NCI-H82 (cell line): ENCODE data around the gene PNISR.
A peak's percentile ranks its signal among the peaks of the same experiment; 100 is the strongest.
"Not testable (repeated sequence)": the region's sequence is repeated elsewhere in the genome, so short reads cannot be mapped to it uniquely, and the experiment has no call there.

Experiments
- DNase-seq: peaks from one replicate; lab custom pipeline; 2025; lab: John Stamatoyannopoulos, UW

PNISR gene, protein sequence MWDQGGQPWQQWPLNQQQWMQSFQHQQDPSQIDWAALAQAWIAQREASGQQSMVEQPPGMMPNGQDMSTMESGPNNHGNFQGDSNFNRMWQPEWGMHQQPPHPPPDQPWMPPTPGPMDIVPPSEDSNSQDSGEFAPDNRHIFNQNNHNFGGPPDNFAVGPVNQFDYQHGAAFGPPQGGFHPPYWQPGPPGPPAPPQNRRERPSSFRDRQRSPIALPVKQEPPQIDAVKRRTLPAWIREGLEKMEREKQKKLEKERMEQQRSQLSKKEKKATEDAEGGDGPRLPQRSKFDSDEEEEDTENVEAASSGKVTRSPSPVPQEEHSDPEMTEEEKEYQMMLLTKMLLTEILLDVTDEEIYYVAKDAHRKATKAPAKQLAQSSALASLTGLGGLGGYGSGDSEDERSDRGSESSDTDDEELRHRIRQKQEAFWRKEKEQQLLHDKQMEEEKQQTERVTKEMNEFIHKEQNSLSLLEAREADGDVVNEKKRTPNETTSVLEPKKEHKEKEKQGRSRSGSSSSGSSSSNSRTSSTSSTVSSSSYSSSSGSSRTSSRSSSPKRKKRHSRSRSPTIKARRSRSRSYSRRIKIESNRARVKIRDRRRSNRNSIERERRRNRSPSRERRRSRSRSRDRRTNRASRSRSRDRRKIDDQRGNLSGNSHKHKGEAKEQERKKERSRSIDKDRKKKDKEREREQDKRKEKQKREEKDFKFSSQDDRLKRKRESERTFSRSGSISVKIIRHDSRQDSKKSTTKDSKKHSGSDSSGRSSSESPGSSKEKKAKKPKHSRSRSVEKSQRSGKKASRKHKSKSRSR

GRCh38 chr6:99424761-99425646 is at the start of gene PNISR:
Gene PNISR (minus strand): TSS chr6:99425308. CDS start chr6:99414659, 10,649 bp downstream.
- peak; percentile 98 for DNase-seq

- DNase-seq, result no peak
Measured at GRCh38 chr6:99473730-99474129, 48.6 kb upstream of the PNISR start.

DNA sequence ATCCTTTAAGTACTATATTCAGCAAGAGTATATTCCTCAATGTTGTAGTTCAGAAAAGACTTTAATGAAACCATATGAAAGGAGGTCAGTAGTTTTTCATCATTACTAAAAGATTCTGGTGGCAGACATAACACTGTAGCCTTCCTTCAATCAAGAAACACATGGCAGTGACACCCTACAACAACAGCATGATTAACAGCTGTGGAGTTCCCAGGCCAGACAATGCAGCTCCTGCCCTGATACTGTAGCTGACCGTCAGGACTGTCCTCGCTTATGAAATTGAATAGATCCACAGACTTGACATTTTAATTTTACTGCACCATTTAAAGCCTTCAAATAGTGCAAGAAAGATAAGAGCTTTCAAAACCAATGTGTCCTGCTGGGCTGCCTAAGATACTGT is 46.5 kb upstream of the PNISR start:
- peak; percentile 1 for DNase-seq

DNA sequence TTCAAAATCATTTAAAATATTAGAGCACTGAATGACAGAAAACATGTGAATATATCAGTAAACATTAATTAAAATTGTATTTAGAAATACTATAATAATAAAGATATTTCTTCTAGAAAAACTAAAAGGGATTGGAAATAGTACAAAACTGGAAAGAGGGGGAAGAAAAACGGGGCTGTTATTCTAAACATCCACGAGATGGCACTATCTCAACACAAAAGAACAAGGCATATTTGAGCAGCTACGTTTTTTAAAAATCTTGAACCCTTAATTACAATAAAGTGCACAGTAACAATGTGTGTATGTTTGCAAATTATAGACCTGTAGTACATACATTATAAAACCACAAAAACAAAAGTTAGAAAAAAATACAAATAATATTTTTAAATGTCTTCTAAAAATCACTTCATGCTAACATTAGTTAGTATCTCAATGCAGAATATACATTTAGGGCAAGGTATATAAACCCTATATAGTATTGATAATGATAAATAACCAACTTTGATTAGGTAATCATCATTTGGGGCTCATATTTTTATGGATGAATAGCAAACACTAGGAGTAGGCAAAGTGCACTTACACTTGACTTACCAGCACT is 42.5 kb upstream of the PNISR start:
- DNase-seq, result peak; percentile 37

DNA sequence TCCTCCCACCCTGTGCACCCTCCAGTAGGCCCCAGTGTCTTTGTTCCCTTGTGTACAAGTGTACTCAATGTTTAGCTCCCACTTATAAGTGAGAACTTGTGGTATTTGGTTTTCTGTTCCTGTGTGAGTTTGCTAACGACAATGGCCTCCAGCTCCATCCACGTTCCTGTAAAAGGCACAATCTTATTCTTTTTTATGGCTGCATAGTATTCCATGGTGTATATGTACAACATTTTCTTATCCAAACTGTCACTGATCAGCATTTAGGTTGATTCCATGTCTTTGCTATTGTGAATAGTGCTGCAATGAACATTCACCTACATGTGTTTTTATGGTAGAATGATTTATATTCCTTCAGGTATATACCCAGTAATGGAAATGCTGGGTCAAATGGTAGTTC is 34.0 kb upstream of the PNISR start:
- DNase-seq, result not testable (repeated sequence)

GRCh38 chr6:99458319-99458718 is 33.2 kb upstream of the PNISR start:
- peak; percentile 49 for DNase-seq

GRCh38 chr6:99446076-99446475 is 21.0 kb upstream of the PNISR start:
- no peak for DNase-seq

- DNase-seq, result peak; percentile 20
Measured at GRCh38 chr6:99434702-99435530, 9.8 kb upstream of the PNISR start.

DNA sequence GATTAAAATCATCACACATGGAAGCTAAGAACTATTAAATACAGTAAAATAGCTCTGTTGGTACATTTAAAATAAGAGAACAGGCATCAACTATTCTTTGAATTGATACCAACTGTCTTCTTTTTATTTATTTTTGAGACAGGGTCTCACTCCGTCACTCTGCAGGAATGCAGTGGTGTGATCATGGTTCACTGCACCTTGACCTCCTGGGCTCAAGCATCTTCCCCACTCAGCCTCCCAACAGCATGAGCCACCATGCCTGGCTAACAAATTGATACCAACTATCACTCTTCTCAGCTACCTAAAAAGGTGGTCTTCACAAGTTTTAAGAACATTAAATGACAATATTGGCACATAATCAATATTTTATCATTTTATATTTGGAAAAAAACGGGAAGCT is 7.8 kb upstream of the PNISR start:
- DNase-seq, result no peak

GRCh38 chr6:99431901-99432300 is 6.8 kb upstream of the PNISR start:
- DNase-seq, result no peak

DNA sequence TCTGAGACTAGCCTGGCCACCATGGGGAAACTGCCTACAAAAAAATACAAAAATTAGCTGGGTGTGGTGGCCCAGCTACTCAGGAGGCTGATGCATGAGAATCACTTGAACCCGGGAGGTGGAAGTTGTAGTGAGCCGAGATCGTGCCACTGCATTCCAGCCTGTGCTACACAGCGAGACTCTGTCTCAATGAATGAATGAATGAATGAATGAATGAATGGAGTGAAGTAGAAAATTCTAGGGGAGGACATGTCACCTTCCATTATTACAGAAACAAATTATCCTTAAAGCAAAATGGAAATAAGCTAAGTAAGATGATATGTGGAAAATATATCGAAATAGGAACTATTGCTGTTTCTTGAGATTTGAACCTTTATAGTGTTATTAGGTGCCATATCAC is 2.9 kb upstream of the PNISR start:
- no peak for DNase-seq

DNA sequence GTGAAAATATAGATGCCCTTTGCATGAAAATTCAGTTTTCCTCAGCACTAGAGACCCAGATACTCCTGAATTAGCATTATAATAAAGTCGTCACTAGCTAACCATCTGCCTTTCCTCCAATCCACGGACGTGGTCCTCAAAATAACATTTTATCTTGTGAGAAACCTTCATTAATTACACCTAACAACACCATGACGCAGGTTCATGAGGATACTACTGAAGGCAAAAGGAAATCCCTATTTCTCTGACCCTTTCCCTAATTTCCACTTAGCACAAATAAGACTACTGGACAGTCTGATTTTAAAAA is 1.3 kb upstream of the PNISR start:
- no peak for DNase-seq

- DNase-seq, result peak; percentile 98
Measured at GRCh38 chr6:99425647-99426450, 741 bp upstream of the PNISR start.

- no peak for DNase-seq
Measured at GRCh38 chr6:99424022-99424421, 1.1 kb downstream of the PNISR start.

GRCh38 chr6:99422912-99423311 is 2.2 kb downstream of the PNISR start:
- DNase-seq, result no peak

DNA sequence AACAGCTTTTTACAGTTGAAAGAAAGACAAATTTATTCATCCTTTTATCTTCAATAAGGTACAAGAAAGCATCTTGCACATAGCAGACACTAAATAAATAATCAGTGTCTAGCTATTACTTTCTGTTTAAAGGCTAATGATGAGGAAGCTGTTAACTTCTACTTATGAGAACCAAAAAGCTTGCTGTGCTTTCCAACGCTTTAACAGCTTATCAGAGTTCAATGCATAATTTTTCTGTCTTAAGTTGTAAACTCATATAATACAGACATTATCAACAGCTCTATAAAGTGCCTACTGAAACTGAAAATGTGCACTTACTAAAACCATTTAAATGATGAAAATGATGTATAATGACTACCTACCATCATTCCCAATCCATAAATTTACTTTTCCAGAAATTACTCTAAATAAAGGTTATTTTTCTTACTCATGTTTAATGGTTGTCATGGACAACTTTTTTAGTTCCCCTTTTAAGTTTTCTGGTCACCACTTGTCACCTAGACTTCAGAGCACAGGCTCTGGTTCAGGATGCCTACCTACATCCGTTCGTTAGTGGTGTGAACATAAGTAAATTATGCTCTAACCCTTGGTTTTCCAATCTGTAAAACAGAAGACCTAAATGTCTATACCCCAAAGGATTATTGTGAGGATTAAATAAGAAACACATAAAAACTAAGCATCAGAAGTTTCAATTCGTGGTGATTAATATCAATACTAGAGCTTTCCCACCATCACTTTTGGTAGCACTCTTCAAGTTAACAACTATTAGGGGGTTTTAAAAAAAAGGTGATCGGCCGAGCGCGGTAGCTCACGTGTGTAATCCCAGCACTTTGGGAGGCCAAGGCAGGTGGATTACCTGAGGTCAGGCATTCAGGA is 8.0 kb downstream of the PNISR start:
- DNase-seq, result no peak

DNA sequence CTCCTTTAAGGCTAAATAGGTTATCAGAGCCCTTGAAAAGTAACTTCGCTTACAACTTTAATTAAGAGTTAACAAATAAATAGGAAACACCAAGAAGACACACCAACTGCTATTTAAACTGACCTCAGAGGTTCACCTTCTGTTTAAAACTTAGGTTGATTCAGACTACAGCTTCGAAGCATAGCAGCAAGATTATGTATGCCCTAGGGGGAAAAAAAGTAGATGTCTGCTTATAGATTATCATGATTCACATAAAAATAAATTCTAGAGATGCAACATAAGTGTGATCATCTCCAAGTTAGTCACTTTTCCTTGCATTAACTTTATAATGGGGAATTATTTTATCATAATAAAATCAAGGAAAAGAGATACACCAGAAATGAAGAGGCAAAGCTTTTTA is 8.9 kb downstream of the PNISR start:
- no peak for DNase-seq

DNA sequence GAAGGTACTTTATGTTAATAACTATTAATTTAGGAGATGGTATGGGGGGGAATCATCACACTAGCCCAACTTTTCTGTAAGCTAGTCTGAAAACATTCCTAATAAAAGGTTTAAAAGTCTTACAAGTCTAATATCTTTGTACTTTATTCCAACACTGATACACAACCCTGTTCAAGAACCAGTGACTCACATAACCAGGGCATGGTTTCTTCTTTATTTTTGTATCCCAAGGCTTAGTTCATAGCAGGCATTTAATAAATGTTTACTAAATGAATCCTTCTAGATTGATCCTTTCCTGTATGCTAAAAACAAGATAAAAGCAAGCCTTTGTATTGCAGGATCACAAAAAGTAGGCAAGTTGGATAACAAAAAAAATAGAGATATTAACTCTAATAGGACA is 9.7 kb downstream of the PNISR start:
- DNase-seq, result no peak

GRCh38 chr6:99412065-99412464 is 13.0 kb downstream of the PNISR start:
- DNase-seq, result no peak
